Activated effector memory CD4-positive, alpha-beta T cell treated with Interleukin-2 at 50 U/mL for 16 hours (primary cell): ENCODE data around the gene WAC.

ENCODE experiments used
- DNase-seq: peaks from one replicate; pipeline ENCODE4 v3.0.0-alpha.2; 2020

WAC gene

GRCh38 chr10:28533186-28533564 lies 257 bp downstream of the WAC start:
- no peak for DNase-seq

- DNase-seq, result peak; percentile 56
These were observed 820 bp downstream of the WAC start for GRCh38 chr10:28533571-28534304.

- DNase-seq, result no peak
These were observed 2.9 kb downstream of the WAC start for GRCh38 chr10:28535846-28536245.

- DNase-seq, result no peak
These were observed 5.7 kb downstream of the WAC start for GRCh38 chr10:28538595-28538994.

GRCh38 chr10:28540145-28540544 lies 7.2 kb downstream of the WAC start:
- no peak for DNase-seq

- no peak for DNase-seq
These were observed 8.9 kb downstream of the WAC start for GRCh38 chr10:28541717-28542365.

- no peak for DNase-seq
These were observed 9.8 kb downstream of the WAC start for GRCh38 chr10:28542728-28543127.

GRCh38 chr10:28544058-28544457 lies 11.1 kb downstream of the WAC start:
- no peak for DNase-seq

- no peak for DNase-seq
These were observed 13.2 kb downstream of the WAC start for GRCh38 chr10:28545967-28546644.

GRCh38 chr10:28548781-28549498 lies 16.0 kb downstream of the WAC start:
- no peak for DNase-seq

GRCh38 chr10:28551086-28551485 lies 18.2 kb downstream of the WAC start:
- no peak for DNase-seq

GRCh38 chr10:28552775-28553174 lies 19.9 kb downstream of the WAC start:
- DNase-seq, result no peak

- DNase-seq, result no peak
These were observed 21.1 kb downstream of the WAC start for GRCh38 chr10:28554009-28554408.

GRCh38 chr10:28554952-28555351 lies 22.0 kb downstream of the WAC start:
- no peak for DNase-seq

- DNase-seq, result no peak
These were observed 22.4 kb downstream of the WAC start for GRCh38 chr10:28555358-28555757.

GRCh38 chr10:28556142-28556541 lies 23.2 kb downstream of the WAC start:
- DNase-seq, result no peak

- no peak for DNase-seq
These were observed 25.3 kb downstream of the WAC start for GRCh38 chr10:28558186-28558585.

GRCh38 chr10:28558923-28559508 lies 26.1 kb downstream of the WAC start:
- no peak for DNase-seq

- no peak for DNase-seq
These were observed 26.7 kb downstream of the WAC start for GRCh38 chr10:28559618-28560017.

GRCh38 chr10:28560617-28561016 lies 27.7 kb downstream of the WAC start:
- no peak for DNase-seq

- no peak for DNase-seq
These were observed 28.6 kb downstream of the WAC start for GRCh38 chr10:28561531-28561930.

GRCh38 chr10:28564905-28565304 lies 32.0 kb downstream of the WAC start:
- DNase-seq, result no peak

GRCh38 chr10:28566458-28567015 lies 33.6 kb downstream of the WAC start:
- DNase-seq, result no peak
